NT2/D1 (cell line): ENCODE data around the gene TPM4.
"Not testable (repeated sequence)": the region's sequence is repeated elsewhere in the genome, so short reads cannot be mapped to it uniquely, and the experiment has no call there.

ENCODE experiments used
- DNase-seq: peaks from one replicate; pipeline ENCODE4 v3.0.0-alpha.2; 2011; ENCODE audit warnings: low read depth, low spot score
- H3K27me3 ChIP-seq: 2 replicates; pipeline ENCODE4 v1.6.0; 2011; ENCODE audit warnings: mild to moderate bottlenecking; ENCODE audit not compliant: insufficient read length, insufficient read depth
- H3K36me3 ChIP-seq: 2 replicates; pipeline ENCODE4 v1.6.1; 2011; ENCODE audit warnings: mild to moderate bottlenecking, low read length, mixed read lengths; ENCODE audit not compliant: insufficient read depth, insufficient read length
- H3K4me1 ChIP-seq: 2 replicates; pipeline ENCODE4 v1.5.1; 2011; ENCODE audit not compliant: insufficient read depth, insufficient read length
- H3K4me3 ChIP-seq: 2 replicates; pipeline ENCODE4 v1.5.1; 2011; ENCODE audit warnings: low read depth; ENCODE audit not compliant: insufficient read length
- H3K9ac ChIP-seq: 2 replicates; pipeline ENCODE4 v1.6.0; 2011; ENCODE audit warnings: low read depth; ENCODE audit not compliant: insufficient read length
- H3K9me3 ChIP-seq: 2 replicates; pipeline ENCODE4 v1.5.1; 2011; ENCODE audit warnings: mild to moderate bottlenecking, low read length; ENCODE audit not compliant: insufficient read depth
- SUZ12 ChIP-seq: IDR thresholded peaks from 2 replicates; pipeline ENCODE4 v1.6.1; 2011; ENCODE audit not compliant: insufficient read length, insufficient read depth; ENCODE audit errors: extremely low read depth
- YY1 ChIP-seq: IDR thresholded peaks from 2 replicates; pipeline ENCODE4 v1.6.1; 2011; ENCODE audit not compliant: insufficient read length, insufficient read depth
- ZNF274 ChIP-seq: IDR thresholded peaks from 2 replicates; pipeline ENCODE4 v1.6.1; 2011; ENCODE audit warnings: mild to moderate bottlenecking, low read depth, low read length

TPM4 gene

GRCh38 chr19:16076154-16076957 is at the start of gene TPM4:
TPM4 (plus strand) TSS chr19:16076495; CDS start chr19:16076566, 71 bp downstream.
- H3K27me3 ChIP-seq, result no peaks in the 10 kb centered on the region
- H3K9me3 ChIP-seq, result no peaks in the 10 kb centered on the region
- peaks cover 9% of the 10 kb centered on the region for H3K4me1 ChIP-seq
- H3K36me3 ChIP-seq, result peaks cover 31% of the 10 kb centered on the region
- peak; percentile 77 for DNase-seq
- no peak for TF ChIP-seq SUZ12
- TF ChIP-seq YY1, result no peak
- no peak for TF ChIP-seq ZNF274
- H3K9ac ChIP-seq, result peak within 1 kb of the TSS; percentile 100
- H3K4me3 ChIP-seq, result peak within 1 kb of the TSS; percentile 92

GRCh38 chr19:16026756-16027155 is 49.5 kb upstream of the TPM4 start:
- DNase-seq, result no peak
- Histone ChIP-seq H3K4me1 (peaks cover 6% of the 10 kb centered on the region), H3K27me3 (no peaks in the 10 kb centered on the region), H3K36me3 (no peaks in the 10 kb centered on the region), H3K9me3 (no peaks in the 10 kb centered on the region), H3K4me3 (no peak overlapping the region), H3K9ac (no peak overlapping the region)
- TF ChIP-seq SUZ12 (no peak), YY1 (no peak), ZNF274 (no peak)

- DNase-seq, result no peak
- Histone ChIP-seq H3K9ac (no peak overlapping the region), H3K36me3 (no peaks in the 10 kb centered on the region), H3K9me3 (no peaks in the 10 kb centered on the region), H3K4me1 (peaks cover 6% of the 10 kb centered on the region), H3K4me3 (no peak overlapping the region), H3K27me3 (no peaks in the 10 kb centered on the region)
- TF ChIP-seq SUZ12 (no peak), ZNF274 (no peak), YY1 (no peak)
These were observed 48.8 kb upstream of the TPM4 start for GRCh38 chr19:16027528-16027927.

GRCh38 chr19:16030155-16030554 is 46.1 kb upstream of the TPM4 start:
- not testable (repeated sequence) for H3K9me3 ChIP-seq, H3K4me1 ChIP-seq, H3K4me3 ChIP-seq, H3K9ac ChIP-seq, H3K36me3 ChIP-seq, H3K27me3 ChIP-seq, DNase-seq

DNA sequence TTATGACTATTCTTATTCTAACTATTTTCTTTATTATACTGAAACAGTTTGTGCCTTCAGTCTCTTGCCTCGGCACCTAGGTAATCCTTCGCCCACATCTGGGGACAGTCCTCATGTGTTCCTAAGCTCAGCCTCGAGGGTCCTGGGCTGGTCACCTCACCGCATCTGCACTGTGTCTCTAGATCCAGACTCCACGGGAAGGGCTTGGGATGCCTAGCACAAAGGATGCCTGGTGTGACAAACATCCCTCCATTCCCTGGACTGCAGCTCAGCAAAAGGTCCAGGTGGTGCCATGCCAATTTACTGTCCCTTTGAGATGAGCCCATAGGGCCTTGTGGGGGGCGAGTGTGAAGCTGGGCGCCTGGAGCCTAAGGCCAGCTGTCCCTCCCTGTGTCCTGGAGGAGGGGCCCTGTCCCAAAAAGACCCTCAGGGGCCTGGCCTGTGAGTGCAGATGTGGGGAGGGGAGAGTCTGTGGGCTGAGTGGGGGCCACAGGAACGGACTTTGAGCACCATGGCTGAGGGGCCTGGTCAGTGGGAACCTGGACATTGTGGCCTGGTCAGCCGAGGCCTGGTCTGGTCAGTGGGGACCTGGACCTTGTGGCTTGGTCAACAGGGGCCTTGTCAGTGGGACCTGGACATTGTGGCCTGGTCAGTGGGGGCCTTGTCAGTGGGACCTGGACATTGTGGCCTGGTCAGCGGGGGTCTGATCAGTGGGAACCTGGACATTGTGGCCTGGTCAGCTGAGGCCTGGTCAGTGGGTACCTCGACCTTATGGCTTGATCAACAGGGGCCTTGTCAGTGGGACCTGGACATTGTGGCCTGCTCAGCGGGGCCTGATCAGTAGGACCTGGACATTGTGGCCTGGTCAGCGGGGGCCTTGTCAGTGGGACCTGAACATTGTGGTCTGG is 45.1 kb upstream of the TPM4 start:
- H3K27me3 ChIP-seq, result no peaks in the 10 kb centered on the region
- no peaks in the 10 kb centered on the region for H3K9me3 ChIP-seq
- TF ChIP-seq YY1 (no peak), SUZ12 (no peak), ZNF274 (no peak)
- no peaks in the 10 kb centered on the region for H3K36me3 ChIP-seq
- H3K4me3 ChIP-seq, result no peak overlapping the region
- DNase-seq, result no peak
- no peak overlapping the region for H3K9ac ChIP-seq
- H3K4me1 ChIP-seq, result peaks cover under 1% of the 10 kb centered on the region

GRCh38 chr19:16031872-16032200 is 44.5 kb upstream of the TPM4 start:
- Histone ChIP-seq H3K4me3 (no peak overlapping the region), H3K9ac (no peak overlapping the region), H3K9me3 (no peaks in the 10 kb centered on the region), H3K27me3 (no peaks in the 10 kb centered on the region), H3K36me3 (no peaks in the 10 kb centered on the region), H3K4me1 (no peaks in the 10 kb centered on the region)
- no peak for DNase-seq
- TF ChIP-seq SUZ12 (no peak), YY1 (no peak), ZNF274 (no peak)

- H3K36me3 ChIP-seq, result no peaks in the 10 kb centered on the region
- H3K27me3 ChIP-seq, result no peaks in the 10 kb centered on the region
- no peak for DNase-seq
- TF ChIP-seq ZNF274 (no peak), SUZ12 (no peak), YY1 (no peak)
- H3K9me3 ChIP-seq, result no peaks in the 10 kb centered on the region
- H3K4me1 ChIP-seq, result no peaks in the 10 kb centered on the region
- H3K4me3 ChIP-seq, result no peak overlapping the region
- no peak overlapping the region for H3K9ac ChIP-seq
These were observed 43.7 kb upstream of the TPM4 start for GRCh38 chr19:16032509-16033135.
